Adrenal gland (tissue), 5 donors: Measurements from ENCODE around the gene CRTC1.

ENCODE experiments used
- CTCF ChIP-seq, 6 experiments: fragments of 450-650 bp in 4 of 6; fragments of 200-600 bp in 2 of 6; sonication (generic) in 1 of 6; IDR thresholded peaks; 1 replicate in 5 of 6; 2 replicates in 1 of 6; pipeline versions ENCODE4 v1.5.1 to v1.8.0; 2016 to 2021; ENCODE audit warnings: antibody characterized with exemption in 6 of 6, mild to moderate bottlenecking in 2 of 6, moderate library complexity in 1 of 6
- POLR2A ChIP-seq, 2 donors: fragments of 450-650 bp; IDR thresholded peaks; one replicate each; pipeline ENCODE4 v1.6.1; 2017; ENCODE audit warnings: antibody characterized with exemption in 2 of 2, mild to moderate bottlenecking in 2 of 2, moderate library complexity in 1 of 2
- donor health status: DM: no; HTN: no; CAD: no.

DNA sequence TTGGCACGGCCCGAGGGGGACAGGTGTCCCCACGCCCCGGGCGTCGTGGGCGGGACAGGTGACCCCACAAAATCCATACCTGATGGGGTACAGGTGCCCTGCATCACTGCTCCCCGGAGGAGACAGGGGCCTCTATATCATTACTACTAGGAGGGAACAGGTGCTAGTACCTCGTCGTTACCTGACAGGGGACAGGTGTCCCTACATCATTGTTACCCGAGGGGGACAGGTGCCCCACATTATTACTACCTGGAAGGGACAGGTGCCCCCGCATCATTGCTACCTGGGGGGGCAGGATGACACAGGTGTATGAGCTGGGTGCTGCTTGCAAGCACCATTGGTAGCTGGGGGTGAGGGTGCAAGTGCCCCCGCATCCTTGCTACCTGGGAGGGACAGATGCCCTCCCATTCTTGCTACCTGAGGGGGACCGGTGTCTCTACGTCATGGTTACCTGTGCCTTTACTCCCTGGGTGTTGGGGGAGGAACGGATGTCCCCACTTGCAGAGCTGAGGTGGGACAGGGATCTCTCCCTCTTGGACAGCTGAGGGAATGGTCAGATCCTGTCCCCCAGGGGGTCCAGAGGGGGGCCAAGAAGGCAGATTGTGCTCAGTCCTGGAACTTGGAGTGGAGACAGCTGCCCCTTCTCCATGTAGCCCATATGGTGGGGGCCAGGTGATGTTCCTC is 620 bp downstream of the CRTC1 start:
- TF ChIP-seq POLR2A (IDR thresholded peaks at IDR 0.05) (no peak), CTCF (IDR thresholded peaks at IDR 0.05) (no peak)
